Measurements from ENCODE around the gene MSI2.

DNA sequence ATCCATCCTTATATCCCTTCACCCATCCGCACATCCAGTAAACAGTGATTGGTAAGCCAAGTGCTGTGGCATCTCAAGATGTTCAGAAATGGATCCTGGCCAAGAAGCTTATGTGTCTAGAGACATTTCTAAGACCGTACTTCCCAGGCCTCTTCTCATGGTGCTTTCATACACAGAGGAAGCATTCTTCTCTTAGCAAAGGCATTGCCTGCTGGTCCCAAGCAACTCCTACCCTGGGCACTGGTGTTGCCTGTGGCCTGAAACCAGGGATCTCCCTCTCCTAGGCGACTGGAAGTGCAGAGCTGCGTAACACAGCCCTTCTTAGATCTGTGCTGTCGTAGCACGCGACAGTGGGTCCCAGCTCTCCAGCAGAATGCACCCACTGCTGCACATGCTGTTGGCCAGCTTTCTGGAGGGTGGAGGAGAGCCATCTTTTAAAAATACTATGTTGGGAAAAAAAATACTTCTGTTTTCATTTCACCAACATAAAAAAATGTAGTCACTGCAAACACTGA, 305.9 kb downstream of the MSI2 start:
- no peak for TF ChIP-seq POLR2A (IDR thresholded peaks at IDR 0.05)
- TF ChIP-seq, protein P1, sequence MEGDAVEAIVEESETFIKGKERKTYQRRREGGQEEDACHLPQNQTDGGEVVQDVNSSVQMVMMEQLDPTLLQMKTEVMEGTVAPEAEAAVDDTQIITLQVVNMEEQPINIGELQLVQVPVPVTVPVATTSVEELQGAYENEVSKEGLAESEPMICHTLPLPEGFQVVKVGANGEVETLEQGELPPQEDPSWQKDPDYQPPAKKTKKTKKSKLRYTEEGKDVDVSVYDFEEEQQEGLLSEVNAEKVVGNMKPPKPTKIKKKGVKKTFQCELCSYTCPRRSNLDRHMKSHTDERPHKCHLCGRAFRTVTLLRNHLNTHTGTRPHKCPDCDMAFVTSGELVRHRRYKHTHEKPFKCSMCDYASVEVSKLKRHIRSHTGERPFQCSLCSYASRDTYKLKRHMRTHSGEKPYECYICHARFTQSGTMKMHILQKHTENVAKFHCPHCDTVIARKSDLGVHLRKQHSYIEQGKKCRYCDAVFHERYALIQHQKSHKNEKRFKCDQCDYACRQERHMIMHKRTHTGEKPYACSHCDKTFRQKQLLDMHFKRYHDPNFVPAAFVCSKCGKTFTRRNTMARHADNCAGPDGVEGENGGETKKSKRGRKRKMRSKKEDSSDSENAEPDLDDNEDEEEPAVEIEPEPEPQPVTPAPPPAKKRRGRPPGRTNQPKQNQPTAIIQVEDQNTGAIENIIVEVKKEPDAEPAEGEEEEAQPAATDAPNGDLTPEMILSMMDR (IDR thresholded peaks at IDR 0.05), result no peak

All from right lobe of liver (tissue), 4 donors.